IPS-18a (cell line): Measurements from ENCODE around the gene TXNDC8.
A peak's percentile ranks its signal among the peaks of the same experiment; 100 is the strongest.

Source experiments
- H3K27ac ChIP-seq: one replicate; pipeline ENCODE4 v1.5.1; 2013; ENCODE audit warnings: low read length
- H3K27me3 ChIP-seq: one replicate; pipeline ENCODE4 v1.6.1; 2013; ENCODE audit warnings: mild to moderate bottlenecking, low read length; ENCODE audit not compliant: control insufficient read depth, insufficient read depth
- H3K36me3 ChIP-seq: one replicate; pipeline ENCODE4 v1.6.1; 2013; ENCODE audit warnings: low read depth, low read length; ENCODE audit not compliant: control insufficient read depth
- H3K4me1 ChIP-seq: one replicate; pipeline ENCODE4 v1.6.1; 2013; ENCODE audit warnings: low read depth, low read length; ENCODE audit not compliant: control insufficient read depth
- H3K4me3 ChIP-seq: one replicate; pipeline ENCODE4 v1.5.1; 2013; ENCODE audit warnings: low read length
- H3K9ac ChIP-seq: one replicate; pipeline ENCODE4 v1.6.1; 2013; ENCODE audit warnings: mild to moderate bottlenecking, low read length, moderate library complexity
- H3K9me3 ChIP-seq: one replicate; pipeline ENCODE4 v1.6.1; 2013; ENCODE audit warnings: low read depth, low read length; ENCODE audit not compliant: control insufficient read depth

The TXNDC8 gene

DNA sequence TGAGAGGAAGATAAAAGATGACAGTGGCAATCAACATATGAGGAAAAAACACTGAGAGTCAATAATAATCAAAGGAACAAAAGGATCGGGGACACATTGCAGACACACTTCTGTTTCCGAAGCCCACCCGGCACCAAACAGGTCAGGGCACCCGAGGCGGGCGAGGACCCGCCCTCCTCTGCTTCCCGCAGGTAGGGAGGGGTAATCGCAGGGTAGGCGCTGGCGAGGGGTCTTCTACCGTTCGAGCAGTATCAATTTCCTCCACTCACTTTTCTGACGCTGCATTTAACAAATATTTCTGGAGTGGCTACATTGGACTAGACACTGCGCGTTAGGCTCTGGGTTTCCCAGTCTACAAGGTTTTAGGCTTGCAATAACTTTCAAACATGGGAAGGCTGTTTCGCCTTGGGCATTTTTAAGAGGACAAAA, 82.6 kb downstream of the TXNDC8 start:
- Histone ChIP-seq H3K4me3 (peak overlapping the region; percentile 83), H3K27ac (no peak overlapping the region), H3K9me3 (no peaks in the 10 kb centered on the region), H3K4me1 (peaks cover 19% of the 10 kb centered on the region), H3K9ac (peak overlapping the region; percentile 75), H3K27me3 (no peaks in the 10 kb centered on the region), H3K36me3 (peaks cover 3% of the 10 kb centered on the region)

DNA sequence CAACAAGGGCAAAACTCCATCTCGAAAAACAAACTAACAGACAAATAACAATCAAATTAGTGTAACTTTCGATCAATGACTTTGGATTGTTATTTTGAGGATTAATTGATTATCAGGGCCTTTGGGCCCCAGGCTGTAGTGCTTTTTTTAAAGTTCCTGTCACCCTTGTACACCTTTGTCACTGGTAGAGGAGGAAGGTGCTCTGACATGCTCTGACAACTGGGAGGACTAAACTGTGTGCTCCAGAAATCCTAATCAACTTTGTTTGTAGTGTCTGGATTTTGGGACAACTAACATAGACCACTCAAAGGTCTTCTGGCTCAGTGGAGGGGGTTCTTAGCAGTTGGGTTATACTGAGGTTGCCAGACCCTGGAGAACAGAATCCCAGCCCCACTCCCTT, 83.2 kb downstream of the TXNDC8 start:
- H3K9me3 ChIP-seq = no peaks in the 10 kb centered on the region
- H3K27ac ChIP-seq = no peak overlapping the region
- peaks cover 19% of the 10 kb centered on the region for H3K4me1 ChIP-seq
- H3K36me3 ChIP-seq = peaks cover 8% of the 10 kb centered on the region
- H3K9ac ChIP-seq = no peak overlapping the region
- peak overlapping the region; percentile 83 for H3K4me3 ChIP-seq
- H3K27me3 ChIP-seq = no peaks in the 10 kb centered on the region
